DMS153 (cell line): ENCODE measurements around the gene MYL3.

Source experiments
- DNase-seq: peaks from one replicate; lab custom pipeline; 2025; lab: John Stamatoyannopoulos, UW

Gene MYL3

DNA sequence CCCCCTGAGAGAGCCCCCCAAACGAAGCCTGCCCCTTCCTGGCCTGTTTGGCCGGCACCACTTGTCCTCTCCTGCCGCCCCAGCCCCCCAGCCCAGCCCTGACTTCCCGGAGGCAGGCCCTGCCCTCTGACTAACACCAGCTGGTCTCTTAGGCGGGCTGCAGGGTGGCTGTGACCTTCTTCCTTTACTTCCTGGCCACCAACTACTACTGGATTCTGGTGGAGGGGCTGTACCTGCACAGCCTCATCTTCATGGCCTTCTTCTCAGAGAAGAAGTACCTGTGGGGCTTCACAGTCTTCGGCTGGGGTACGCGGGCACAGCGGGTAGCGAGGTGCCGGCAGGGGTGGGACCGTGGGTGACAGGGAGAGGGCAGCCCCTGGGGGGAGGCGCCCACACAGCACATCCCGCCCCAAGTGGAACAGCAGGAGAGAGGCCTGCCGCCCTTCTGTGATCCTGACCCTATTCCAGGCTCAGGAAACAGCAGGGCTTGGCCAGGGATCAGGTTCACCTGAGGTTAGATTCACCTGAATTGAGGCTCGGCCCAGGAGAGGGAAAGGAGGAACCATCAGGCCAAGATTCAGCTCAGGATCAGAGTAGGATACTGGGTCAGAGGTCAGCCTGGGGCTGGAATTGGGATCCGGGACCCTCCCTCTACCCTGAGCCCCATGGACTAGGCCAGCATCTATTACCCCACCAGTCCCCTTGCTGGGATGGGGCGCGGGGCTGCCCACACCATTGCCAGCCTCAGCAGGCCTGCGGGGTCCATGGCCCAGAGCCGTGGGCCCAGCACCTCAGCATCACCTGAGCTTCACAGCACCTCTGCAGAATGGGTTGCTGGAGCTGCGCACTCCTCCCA lies 36.1 kb upstream of the MYL3 start:
- no peak for DNase-seq

- DNase-seq: no peak
These were observed 35.3 kb upstream of the MYL3 start for GRCh38 chr3:46898321-46899150.

DNA sequence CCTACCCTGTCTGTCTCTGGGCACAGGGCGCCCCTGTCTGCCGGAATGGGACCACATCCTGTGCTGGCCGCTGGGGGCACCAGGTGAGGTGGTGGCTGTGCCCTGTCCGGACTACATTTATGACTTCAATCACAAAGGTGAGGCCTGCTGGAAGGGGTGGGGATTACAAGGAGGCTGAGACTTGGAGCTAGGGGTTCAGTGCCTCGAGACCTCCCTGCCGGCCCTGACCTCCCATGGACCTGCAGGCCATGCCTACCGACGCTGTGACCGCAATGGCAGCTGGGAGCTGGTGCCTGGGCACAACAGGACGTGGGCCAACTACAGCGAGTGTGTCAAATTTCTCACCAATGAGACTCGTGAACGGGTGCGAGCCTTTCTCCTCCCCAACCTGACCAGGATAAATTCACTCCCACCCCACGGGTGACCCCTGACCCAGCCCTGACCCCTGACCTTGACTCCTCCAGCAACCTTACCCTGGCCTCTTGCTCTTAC lies 34.6 kb upstream of the MYL3 start:
- DNase-seq: no peak

DNA sequence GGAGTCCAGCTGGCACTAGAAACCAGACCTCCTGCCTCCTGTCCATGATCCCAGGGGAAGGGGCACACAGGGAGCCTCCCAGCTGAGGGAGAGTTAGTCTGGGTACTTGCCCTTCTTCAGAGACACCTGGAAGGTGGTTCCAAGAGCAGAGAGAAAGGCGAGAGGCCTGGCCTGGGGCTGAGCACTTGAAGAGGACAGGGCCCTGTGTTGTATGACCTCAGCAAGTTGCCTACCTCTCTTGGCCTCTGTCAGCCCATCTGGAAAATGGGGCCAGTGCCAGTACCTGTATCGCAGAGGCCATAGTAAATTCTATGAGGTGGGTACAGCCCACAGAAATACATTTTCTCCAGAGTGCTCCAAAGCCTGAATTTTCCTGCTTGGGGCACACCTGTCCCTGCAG lies 33.8 kb upstream of the MYL3 start:
- DNase-seq: no peak

DNA sequence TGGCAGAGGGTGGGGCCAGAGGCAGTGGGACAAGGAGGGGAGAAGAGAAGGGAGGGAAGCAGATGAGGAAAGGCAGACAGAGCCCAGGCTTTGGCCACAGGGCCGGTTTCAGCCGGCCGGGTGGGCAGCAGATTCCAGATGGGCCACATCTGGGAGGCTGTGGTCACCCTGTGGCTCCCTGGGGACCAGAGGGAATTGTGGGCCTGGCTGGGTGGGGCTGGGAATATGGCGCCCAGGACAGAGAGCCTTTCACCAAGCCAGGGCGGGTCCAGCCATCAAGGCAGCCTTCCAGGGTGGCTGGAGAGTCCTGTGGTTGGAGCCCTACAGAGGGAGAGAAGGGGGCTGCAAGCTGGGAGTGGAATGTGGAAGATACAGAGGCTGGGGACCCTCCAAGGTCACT lies 33.1 kb upstream of the MYL3 start:
- no peak for DNase-seq

DNA sequence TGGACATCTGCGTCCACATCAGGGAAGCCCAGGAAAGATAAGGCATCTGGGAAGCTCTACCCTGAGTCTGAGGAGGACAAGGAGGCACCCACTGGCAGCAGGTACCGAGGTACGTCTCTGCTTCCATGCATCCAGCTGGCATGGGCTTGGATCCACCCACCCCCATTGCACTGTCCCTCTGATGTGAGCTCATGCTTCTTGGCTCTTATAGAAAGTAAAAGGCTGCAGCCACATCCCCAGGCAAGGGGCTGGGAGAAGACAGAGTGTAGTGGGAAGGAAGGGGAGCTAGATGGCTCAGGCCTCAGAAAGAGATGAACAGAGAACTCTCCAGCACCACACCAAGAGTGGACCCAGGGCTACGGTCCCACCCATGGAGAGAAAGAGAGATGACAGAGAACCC lies 32.5 kb upstream of the MYL3 start:
- no peak for DNase-seq

DNA sequence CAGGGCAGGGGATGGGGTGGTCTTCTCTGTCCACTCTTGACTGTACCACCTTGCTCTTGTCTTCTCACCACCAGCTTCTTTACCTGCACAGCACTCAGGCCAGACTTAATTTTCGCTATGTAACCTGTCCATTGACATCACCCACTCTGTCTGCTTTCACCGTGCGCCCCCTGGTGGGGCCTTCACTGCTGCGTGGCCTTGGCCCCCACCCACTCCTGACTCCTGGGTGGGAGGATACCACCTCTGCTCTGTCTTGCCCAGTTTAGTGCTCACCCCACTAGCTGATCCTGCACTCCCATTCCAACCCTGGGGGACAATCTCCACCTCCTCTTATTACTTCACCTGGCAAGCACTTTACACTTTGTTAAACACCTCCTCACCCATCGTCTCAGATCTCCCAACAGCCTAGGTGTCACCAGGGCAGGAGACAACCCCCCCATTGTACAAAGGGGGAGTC lies 32.0 kb upstream of the MYL3 start:
- no peak for DNase-seq

- DNase-seq: no peak
These were observed 31.0 kb upstream of the MYL3 start for GRCh38 chr3:46894256-46894655.

DNA sequence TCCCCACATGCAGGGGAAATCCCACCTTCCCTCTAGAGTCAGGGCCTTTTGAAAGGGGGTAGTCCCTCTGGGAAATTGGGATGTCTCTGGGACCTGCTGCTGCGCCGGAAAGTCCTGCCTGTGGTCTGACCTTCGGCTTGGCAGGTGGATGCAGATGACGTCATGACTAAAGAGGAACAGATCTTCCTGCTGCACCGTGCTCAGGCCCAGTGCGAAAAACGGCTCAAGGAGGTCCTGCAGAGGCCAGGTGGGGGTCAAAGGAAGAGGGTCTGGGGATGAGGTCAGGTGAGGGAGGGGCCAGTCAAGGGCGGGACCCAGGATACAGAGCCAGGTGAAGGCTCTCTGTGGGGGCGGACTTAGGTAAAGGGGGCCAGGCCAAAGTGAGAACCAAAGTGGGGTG lies 30.5 kb upstream of the MYL3 start:
- no peak for DNase-seq

DNA sequence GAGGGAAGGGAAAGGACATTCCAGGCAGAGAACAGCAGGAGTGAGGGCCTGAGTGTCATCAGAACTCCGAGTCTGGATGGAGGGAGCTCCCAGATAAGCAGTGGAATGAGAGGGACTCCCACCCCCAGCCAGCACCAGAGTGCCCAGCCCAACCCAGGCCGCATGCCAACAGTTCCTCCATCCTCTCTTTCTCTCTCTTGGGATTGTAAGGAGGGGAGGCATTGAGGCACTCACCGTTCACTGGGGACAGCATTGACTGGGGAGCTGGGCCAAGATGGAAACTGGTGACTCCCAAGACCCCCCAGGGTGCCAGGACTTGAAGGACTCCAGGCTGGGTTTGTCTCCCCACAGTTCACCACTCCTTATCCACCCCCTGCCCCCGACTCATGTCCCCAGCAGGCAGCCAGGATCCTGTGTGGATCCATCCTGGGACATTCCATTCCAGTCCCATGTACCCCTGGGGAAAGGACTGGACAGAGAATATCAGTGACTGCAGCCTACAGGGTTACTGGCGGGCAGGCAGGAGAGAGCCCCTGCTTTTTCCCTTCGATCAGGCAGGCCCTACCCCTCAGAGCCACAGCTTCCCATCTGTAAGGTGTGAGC lies 30.0 kb upstream of the MYL3 start:
- DNase-seq: no peak

DNA sequence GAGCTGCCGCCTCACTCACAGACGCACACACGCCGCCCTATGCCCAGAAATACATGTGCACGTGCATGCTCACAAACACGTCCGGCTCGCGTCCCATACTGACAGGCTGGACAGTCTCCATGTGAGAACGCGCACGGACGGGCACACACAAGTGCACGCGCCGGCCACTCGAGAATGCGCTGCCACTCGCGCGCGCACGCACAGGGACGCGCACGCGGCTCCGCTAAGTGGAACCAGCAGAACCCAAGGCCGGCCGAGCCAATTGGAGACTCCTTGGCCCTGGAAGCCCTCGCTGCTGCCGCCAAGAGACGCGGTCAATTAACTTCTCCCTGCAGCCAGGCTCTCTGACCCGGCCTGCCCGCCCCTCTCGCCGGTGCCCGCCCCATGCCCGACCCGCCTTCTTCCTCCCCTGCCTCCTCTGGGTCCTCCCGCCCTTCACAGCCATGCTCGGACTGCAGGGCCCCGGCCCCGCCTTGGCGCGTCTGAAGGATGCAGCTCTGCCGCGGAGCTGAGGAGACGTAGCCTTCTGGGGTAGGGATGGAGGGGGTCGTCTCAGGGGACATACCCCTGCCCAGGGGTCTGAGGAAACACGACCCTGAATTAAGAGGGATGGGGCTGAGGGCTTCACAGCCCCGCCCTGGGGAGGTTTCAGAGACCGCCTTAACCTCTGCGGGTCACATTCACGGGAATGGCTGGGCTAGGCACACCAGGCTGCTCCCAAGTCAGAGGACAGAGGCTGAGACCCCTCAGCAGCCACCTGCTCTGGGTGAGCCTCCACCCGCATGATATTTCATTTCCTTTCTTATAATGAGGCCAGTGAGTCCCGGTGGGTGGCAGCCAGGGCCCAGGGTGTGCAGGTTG lies 29.3 kb upstream of the MYL3 start:
- DNase-seq: no peak

- no peak for DNase-seq
These were observed 27.9 kb upstream of the MYL3 start for GRCh38 chr3:46891132-46891531.

- DNase-seq: no peak
These were observed 26.9 kb upstream of the MYL3 start for GRCh38 chr3:46890132-46890531.

DNA sequence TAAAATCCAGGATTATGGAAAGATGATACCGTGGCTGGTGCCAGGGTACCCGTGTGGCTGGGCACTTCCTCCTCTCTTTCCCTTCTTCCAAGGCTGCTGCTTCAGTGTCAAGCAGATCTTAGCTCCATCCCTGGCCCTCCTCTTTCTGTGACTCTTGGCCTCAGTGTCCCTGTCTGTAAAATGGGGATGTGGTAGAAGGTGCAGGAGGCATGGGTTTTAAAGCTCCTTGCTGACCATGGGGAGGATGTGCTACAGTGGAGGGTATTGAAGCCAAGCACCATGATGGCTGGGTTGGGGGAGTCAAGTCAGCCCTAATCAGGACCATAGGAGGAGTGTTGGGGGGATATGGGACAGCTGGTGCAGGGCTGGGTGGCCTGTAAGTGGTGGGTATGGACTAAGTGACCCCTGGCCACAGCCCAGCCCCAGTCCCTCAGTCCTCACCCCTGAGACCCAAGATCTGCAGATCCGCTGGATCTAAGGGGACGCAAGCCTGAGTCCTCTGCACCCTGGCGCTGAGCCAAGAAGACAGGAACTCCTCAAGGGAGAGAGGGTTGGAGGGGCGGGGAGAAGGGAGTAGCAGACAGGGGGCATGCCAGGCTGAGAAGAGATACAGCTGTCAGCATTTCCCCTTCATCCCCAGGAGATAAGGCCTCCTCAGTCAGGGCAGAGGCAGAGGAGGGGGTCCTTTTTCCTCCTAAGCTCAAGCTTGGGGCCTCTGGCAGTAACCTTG lies 26.3 kb upstream of the MYL3 start:
- DNase-seq: no peak

GRCh38 chr3:46888705-46889104 lies 25.5 kb upstream of the MYL3 start:
- DNase-seq: no peak

- DNase-seq: no peak
These were observed 24.8 kb upstream of the MYL3 start for GRCh38 chr3:46887980-46888494.

DNA sequence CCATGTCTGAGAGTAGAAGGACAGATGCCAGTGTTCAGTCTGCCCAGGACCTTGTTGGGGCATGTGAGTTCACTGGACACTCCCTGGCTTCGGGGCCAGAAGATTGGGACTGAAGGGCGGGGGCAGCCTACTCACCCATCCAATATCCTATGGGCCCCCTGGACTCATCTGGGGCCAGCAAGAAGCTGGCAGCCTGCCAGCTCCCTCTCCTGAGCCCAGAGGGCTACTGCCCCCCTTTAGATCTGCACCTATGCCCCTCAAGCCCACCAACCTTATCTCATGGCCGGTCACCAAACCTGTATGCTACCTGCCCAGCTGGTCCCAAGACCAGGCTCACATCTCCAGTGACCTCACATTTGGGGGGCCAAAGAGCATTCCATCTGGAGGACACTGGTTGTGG lies 22.4 kb upstream of the MYL3 start:
- DNase-seq: no peak

DNA sequence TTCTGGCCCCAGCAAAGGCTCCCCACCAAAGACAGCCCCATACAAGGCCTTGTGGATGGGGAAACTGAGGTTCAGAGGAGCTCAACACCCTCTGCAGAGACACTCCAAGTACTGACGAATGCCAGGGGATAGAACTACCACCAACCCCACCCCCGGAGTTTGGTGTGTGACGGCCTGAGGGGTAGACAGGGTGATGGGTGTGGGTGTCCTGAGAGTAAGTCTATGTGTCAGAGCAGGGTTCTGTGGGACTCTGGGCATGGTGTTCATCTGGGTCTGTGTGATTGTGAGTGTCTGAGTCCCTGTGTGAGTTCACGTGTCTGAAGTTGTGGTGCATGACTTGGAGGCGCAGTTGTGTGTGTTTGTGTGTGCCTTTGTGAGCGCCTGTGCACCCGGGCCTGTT lies 21.7 kb upstream of the MYL3 start:
- DNase-seq: no peak

DNA sequence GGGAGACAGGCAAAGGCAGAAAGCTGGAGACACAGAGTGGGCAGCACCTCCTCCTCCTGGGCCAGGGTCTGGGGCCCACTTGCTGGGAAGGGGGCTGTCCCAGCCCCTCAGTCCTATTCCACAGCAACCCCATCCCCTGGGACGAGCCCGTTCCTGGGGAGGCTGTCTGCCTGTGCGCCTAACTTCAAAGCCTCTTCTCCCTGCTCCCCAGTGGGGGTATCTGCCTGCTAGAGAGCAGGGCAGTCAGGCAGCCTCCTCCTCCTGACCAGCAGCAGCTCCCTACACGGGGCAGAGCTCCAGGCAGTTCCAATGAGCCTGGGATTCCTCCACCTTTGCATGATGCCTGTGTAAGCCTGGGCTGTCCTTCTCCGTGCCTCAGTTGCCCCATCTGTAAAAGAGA lies 21.2 kb upstream of the MYL3 start:
- DNase-seq: no peak

GRCh38 chr3:46883830-46884185 lies 20.6 kb upstream of the MYL3 start:
- no peak for DNase-seq
